GM19438 (cell line): ENCODE data around the gene OR5T3.
"Not testable (repeated sequence)": the region's sequence is repeated elsewhere in the genome, so short reads cannot be mapped to it uniquely, and the experiment has no call there.

Experiments
- ATAC-seq: cut with Tn5 transposase; IDR thresholded peaks from one replicate; pipeline ENCODE4 v1.9.1; 2021; ENCODE audit warnings: low read depth; ENCODE audit not compliant: unreplicated experiment

The OR5T3 gene

GRCh38 chr11:56251954-56252353, at the start of gene OR5T3:
Gene OR5T3, plus strand, starts transcription at chr11:56252254. Its CDS starts 0 bp downstream, at chr11:56252254.
- ATAC-seq = no peak

- no peak for ATAC-seq
Observed at GRCh38 chr11:56207790-56208189, 44.3 kb upstream of the OR5T3 start.

GRCh38 chr11:56214537-56214936, 37.5 kb upstream of the OR5T3 start:
- no peak for ATAC-seq

GRCh38 chr11:56219735-56220134, 32.3 kb upstream of the OR5T3 start:
- not testable (repeated sequence) for ATAC-seq

GRCh38 chr11:56234155-56234554, 17.9 kb upstream of the OR5T3 start, which contains the start of gene OR5T2:
Gene OR5T2, minus strand, starts transcription at chr11:56234255. Its CDS starts 1,193 bp downstream, at chr11:56233062.
- ATAC-seq = no peak

GRCh38 chr11:56271092-56271491, 19.0 kb downstream of the OR5T3 start:
- no peak for ATAC-seq

GRCh38 chr11:56273854-56274253, 21.8 kb downstream of the OR5T3 start, which contains the start of gene OR5T1:
Gene OR5T1, plus strand, starts transcription at chr11:56274154. Its CDS starts 1,485 bp downstream, at chr11:56275639.
- ATAC-seq = no peak

GRCh38 chr11:56292154-56292553, 40.1 kb downstream of the OR5T3 start, which contains the start of gene OR8H1:
Gene OR8H1, minus strand, starts transcription at chr11:56292254. Its CDS starts 1,192 bp downstream, at chr11:56291062.
- no peak for ATAC-seq

GRCh38 chr11:56296898-56297297, 44.8 kb downstream of the OR5T3 start:
- no peak for ATAC-seq
